HL-60 (cell line): ENCODE data around the gene CTSA.

Experiments
- DNase-seq, 2 experiments: peaks; one replicate each; pipeline ENCODE4 v3.0.0-alpha.2; 2010 to 2020; ENCODE audit warnings: low read depth in 1 of 2, low spot score in 1 of 2
- H3K27ac ChIP-seq: fragments of 250-450 bp; sonication (Bioruptor Pico); replicated peaks from 2 replicates; pipeline ENCODE4 v1.5.1; 2020; ENCODE audit warnings: mild to moderate bottlenecking, moderate library complexity
- H3K27me3 ChIP-seq: fragments of 250-450 bp; sonication (Bioruptor Pico); 2 replicates; pipeline ENCODE4 v1.5.1; 2021; ENCODE audit warnings: mild to moderate bottlenecking, moderate library complexity; ENCODE audit not compliant: insufficient read depth, poor library complexity, severe bottlenecking
- H3K4me3 ChIP-seq: replicated peaks from 2 replicates; pipeline ENCODE4 v1.5.1; 2011; ENCODE audit warnings: mild to moderate bottlenecking, control low read depth, low read length; ENCODE audit not compliant: insufficient read depth
- GABPA ChIP-seq: IDR thresholded peaks from 2 replicates; pipeline ENCODE4 v1.6.1; 2012; ENCODE audit warnings: low read depth
- POLR2AphosphoS5 ChIP-seq: IDR thresholded peaks from 2 replicates; pipeline ENCODE4 v1.6.1; 2012; ENCODE audit warnings: low read depth
- SPI1 ChIP-seq: IDR thresholded peaks from 2 replicates; pipeline ENCODE4 v1.6.1; 2012; ENCODE audit warnings: low read depth, mild to moderate bottlenecking, borderline replicate concordance
- TF ChIP-seq, protein P1 (sequence below): IDR thresholded peaks from one replicate; pipeline ENCODE4 v1.5.1; 2011; ENCODE audit warnings: low read length, control low read depth, inconsistent platforms; ENCODE audit not compliant: insufficient read depth
- TF ChIP-seq, protein P2 (sequence below): IDR thresholded peaks from 2 replicates; pipeline ENCODE4 v1.6.1; 2012; ENCODE audit warnings: low read depth; ENCODE audit not compliant: insufficient replicate concordance

CTSA gene

GRCh38 chr20:45917790-45918141 lies 26.6 kb downstream of the CTSA start:
- no peak for DNase-seq
- H3K27ac ChIP-seq: no peak overlapping the region
- H3K4me3 ChIP-seq: no peak overlapping the region
- TF ChIP-seq SPI1: no peak
- TF ChIP-seq, protein P1, sequence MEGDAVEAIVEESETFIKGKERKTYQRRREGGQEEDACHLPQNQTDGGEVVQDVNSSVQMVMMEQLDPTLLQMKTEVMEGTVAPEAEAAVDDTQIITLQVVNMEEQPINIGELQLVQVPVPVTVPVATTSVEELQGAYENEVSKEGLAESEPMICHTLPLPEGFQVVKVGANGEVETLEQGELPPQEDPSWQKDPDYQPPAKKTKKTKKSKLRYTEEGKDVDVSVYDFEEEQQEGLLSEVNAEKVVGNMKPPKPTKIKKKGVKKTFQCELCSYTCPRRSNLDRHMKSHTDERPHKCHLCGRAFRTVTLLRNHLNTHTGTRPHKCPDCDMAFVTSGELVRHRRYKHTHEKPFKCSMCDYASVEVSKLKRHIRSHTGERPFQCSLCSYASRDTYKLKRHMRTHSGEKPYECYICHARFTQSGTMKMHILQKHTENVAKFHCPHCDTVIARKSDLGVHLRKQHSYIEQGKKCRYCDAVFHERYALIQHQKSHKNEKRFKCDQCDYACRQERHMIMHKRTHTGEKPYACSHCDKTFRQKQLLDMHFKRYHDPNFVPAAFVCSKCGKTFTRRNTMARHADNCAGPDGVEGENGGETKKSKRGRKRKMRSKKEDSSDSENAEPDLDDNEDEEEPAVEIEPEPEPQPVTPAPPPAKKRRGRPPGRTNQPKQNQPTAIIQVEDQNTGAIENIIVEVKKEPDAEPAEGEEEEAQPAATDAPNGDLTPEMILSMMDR: no peak
- TF ChIP-seq POLR2AphosphoS5: no peak
- TF ChIP-seq GABPA: no peak
- TF ChIP-seq, protein P2, sequence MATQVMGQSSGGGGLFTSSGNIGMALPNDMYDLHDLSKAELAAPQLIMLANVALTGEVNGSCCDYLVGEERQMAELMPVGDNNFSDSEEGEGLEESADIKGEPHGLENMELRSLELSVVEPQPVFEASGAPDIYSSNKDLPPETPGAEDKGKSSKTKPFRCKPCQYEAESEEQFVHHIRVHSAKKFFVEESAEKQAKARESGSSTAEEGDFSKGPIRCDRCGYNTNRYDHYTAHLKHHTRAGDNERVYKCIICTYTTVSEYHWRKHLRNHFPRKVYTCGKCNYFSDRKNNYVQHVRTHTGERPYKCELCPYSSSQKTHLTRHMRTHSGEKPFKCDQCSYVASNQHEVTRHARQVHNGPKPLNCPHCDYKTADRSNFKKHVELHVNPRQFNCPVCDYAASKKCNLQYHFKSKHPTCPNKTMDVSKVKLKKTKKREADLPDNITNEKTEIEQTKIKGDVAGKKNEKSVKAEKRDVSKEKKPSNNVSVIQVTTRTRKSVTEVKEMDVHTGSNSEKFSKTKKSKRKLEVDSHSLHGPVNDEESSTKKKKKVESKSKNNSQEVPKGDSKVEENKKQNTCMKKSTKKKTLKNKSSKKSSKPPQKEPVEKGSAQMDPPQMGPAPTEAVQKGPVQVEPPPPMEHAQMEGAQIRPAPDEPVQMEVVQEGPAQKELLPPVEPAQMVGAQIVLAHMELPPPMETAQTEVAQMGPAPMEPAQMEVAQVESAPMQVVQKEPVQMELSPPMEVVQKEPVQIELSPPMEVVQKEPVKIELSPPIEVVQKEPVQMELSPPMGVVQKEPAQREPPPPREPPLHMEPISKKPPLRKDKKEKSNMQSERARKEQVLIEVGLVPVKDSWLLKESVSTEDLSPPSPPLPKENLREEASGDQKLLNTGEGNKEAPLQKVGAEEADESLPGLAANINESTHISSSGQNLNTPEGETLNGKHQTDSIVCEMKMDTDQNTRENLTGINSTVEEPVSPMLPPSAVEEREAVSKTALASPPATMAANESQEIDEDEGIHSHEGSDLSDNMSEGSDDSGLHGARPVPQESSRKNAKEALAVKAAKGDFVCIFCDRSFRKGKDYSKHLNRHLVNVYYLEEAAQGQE: no peak
- no peaks in the 10 kb centered on the region for H3K27me3 ChIP-seq

- no peak for TF ChIP-seq POLR2AphosphoS5
- TF ChIP-seq, protein P1: no peak
- TF ChIP-seq GABPA: no peak
- TF ChIP-seq SPI1: no peak
- TF ChIP-seq, protein P2: no peak
- no peak for DNase-seq
- Histone ChIP-seq H3K27me3 (no peaks in the 10 kb centered on the region), H3K4me3 (no peak overlapping the region), H3K27ac (no peak overlapping the region)
Observed at GRCh38 chr20:45918182-45918737, 27.1 kb downstream of the CTSA start.

DNA sequence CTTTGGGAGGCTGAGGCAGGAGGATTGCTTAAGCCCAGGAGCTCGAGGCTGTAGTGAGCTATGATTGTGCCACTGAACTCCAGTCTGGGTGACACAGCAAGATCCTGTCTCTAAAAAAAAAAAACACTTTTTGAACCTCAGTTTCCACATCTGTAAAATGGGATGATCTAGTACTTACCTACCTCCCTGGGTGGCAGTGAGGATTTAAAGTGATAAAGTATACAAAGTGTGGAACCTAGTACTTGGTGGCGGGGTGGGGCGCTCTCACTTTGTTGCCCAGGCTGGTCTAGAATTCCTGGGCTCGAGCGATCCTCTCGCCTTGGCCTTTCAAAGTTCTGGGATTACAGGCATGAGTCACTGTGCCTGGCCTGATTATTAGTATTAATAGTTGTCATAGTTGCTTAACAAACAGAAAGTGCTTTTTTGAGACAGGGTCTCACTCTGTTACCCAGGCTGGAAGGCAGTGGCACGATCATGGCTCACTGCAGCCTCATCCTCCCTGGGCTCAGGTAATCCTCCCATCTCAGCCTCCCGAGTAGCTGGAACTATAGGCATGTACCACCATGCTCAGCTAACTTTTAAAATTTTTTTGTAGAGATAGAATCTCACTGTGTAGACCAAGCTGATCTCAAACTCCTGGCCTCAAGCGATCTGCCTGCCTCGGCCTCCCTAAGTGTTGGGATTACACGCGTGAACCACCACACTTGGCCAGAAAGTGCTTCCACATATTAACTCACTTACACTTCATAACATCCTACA lies 27.8 kb downstream of the CTSA start:
- H3K27me3 ChIP-seq: no peaks in the 10 kb centered on the region

More for the DNA sequence above, 27.8 kb downstream of the CTSA start:
- TF ChIP-seq, protein P1: no peak
- TF ChIP-seq GABPA: no peak
- no peak for TF ChIP-seq POLR2AphosphoS5
- TF ChIP-seq, protein P2: no peak
- no peak for DNase-seq
- Histone ChIP-seq H3K27ac (no peak overlapping the region), H3K4me3 (no peak overlapping the region)
